KMS-11 (cell line): ENCODE measurements around the gene PRR23C.

ENCODE experiments used
- H2AFZ ChIP-seq: fragments of 200-600 bp; sonication (generic); 2 replicates; pipeline ENCODE4 v1.6.1; 2016; ENCODE audit warnings: antibody characterized with exemption, mixed run types, low read depth
- H3K27ac ChIP-seq: fragments of 200-600 bp; sonication (generic); 2 replicates; pipeline ENCODE4 v1.6.1; 2016; ENCODE audit warnings: mild to moderate bottlenecking, mixed run types
- H3K27me3 ChIP-seq: fragments of 200-600 bp; sonication (generic); 2 replicates; pipeline ENCODE4 v1.6.1; 2017; ENCODE audit warnings: mild to moderate bottlenecking, low read depth, mixed run types, moderate library complexity; ENCODE audit not compliant: insufficient read depth
- H3K36me3 ChIP-seq: fragments of 200-600 bp; sonication (generic); 2 replicates; pipeline ENCODE4 v1.6.1; 2017; ENCODE audit warnings: mild to moderate bottlenecking, mixed run types; ENCODE audit not compliant: insufficient read depth
- H3K4me1 ChIP-seq: fragments of 200-600 bp; sonication (generic); 2 replicates; pipeline ENCODE4 v1.6.1; 2016; ENCODE audit warnings: mild to moderate bottlenecking, low read depth, mixed run types; ENCODE audit not compliant: poor library complexity, severe bottlenecking
- H3K4me2 ChIP-seq: fragments of 200-600 bp; sonication (generic); 2 replicates; pipeline ENCODE4 v1.7.0; 2016; ENCODE audit warnings: mild to moderate bottlenecking, mixed run types
- H3K4me3 ChIP-seq: fragments of 200-600 bp; sonication (generic); IDR thresholded peaks from 2 replicates; pipeline ENCODE4 v1.6.1; 2017; ENCODE audit warnings: low read depth, low read length, mixed read lengths; ENCODE audit not compliant: insufficient read depth
- H3K79me2 ChIP-seq: fragments of 200-600 bp; sonication (generic); 2 replicates; pipeline ENCODE4 v1.6.1; 2016; ENCODE audit warnings: low read depth, mixed run types; ENCODE audit not compliant: insufficient read depth
- H3K9ac ChIP-seq: fragments of 200-600 bp; sonication (generic); 2 replicates; pipeline ENCODE4 v1.6.1; 2016; ENCODE audit warnings: mild to moderate bottlenecking, mixed run types
- H4K20me1 ChIP-seq: fragments of 200-600 bp; sonication (generic); 2 replicates; pipeline ENCODE4 v1.6.1; 2016; ENCODE audit warnings: mild to moderate bottlenecking, mixed run types; ENCODE audit not compliant: insufficient read depth
- CTCF ChIP-seq: fragments of 200-600 bp; sonication (generic); conservative IDR thresholded peaks from 2 replicates; pipeline ENCODE4 v1.6.1; 2017; ENCODE audit warnings: low read depth, mild to moderate bottlenecking, antibody characterized with exemption, low read length, moderate library complexity, mixed read lengths

Gene PRR23C

GRCh38 chr3:139020868-139021234 lies 23.8 kb downstream of the PRR23C start, which contains the start of gene PRR23B:
Gene PRR23B (minus strand): TSS chr3:139020926. CDS start chr3:139020661, 265 bp downstream.
- no peaks in the 10 kb centered on the region for H3K79me2 ChIP-seq
- no peak within 1 kb of the TSS for H3K4me2 ChIP-seq
- H3K4me3 ChIP-seq = no peak within 1 kb of the TSS
- TF ChIP-seq CTCF = peak; percentile 68
- no peaks in the 10 kb centered on the region for H3K36me3 ChIP-seq
- no peak within 1 kb of the TSS for H3K9ac ChIP-seq
- no peak within 1 kb of the TSS for H3K27ac ChIP-seq
- peaks cover 19% of the 10 kb centered on the region for H3K4me1 ChIP-seq
- no peak within 1 kb of the TSS for H2AFZ ChIP-seq
- no peaks in the 10 kb centered on the region for H3K27me3 ChIP-seq
- no peaks in the 10 kb centered on the region for H4K20me1 ChIP-seq

- Histone ChIP-seq H4K20me1 (no peaks in the 10 kb centered on the region), H3K4me3 (no peak overlapping the region), H3K9ac (no peak overlapping the region), H3K4me1 (peaks cover 25% of the 10 kb centered on the region), H3K27me3 (no peaks in the 10 kb centered on the region), H2AFZ (no peak overlapping the region), H3K79me2 (no peaks in the 10 kb centered on the region), H3K27ac (no peak overlapping the region), H3K36me3 (no peaks in the 10 kb centered on the region), H3K4me2 (no peak overlapping the region)
- TF ChIP-seq CTCF = no peak
Measured at GRCh38 chr3:139020036-139020867, 24.4 kb downstream of the PRR23C start.

GRCh38 chr3:139016430-139017048 lies 28.2 kb downstream of the PRR23C start:
- Histone ChIP-seq H3K36me3 (no peaks in the 10 kb centered on the region), H3K4me3 (no peak overlapping the region), H3K27me3 (no peaks in the 10 kb centered on the region), H3K9ac (peak overlapping the region; percentile 41; the same call in 1 of the 2 replicates), H3K79me2 (no peaks in the 10 kb centered on the region), H3K4me2 (peak overlapping the region; percentile 84), H3K27ac (peak overlapping the region; percentile 86), H4K20me1 (no peaks in the 10 kb centered on the region), H3K4me1 (peaks cover 41% of the 10 kb centered on the region), H2AFZ (peak overlapping the region; percentile 29; the same call in 1 of the 2 replicates)
- TF ChIP-seq CTCF = no peak

- no peak within 1 kb of the TSS for H3K4me3 ChIP-seq
- TF ChIP-seq CTCF = no peak
- no peaks in the 10 kb centered on the region for H3K27me3 ChIP-seq
- no peak within 1 kb of the TSS for H3K27ac ChIP-seq
- H3K4me2 ChIP-seq = no peak within 1 kb of the TSS
- no peaks in the 10 kb centered on the region for H3K79me2 ChIP-seq
- H3K9ac ChIP-seq = no peak within 1 kb of the TSS
- H3K36me3 ChIP-seq = no peaks in the 10 kb centered on the region
- H2AFZ ChIP-seq = no peak within 1 kb of the TSS
- no peaks in the 10 kb centered on the region for H3K4me1 ChIP-seq
- no peaks in the 10 kb centered on the region for H4K20me1 ChIP-seq
Measured at GRCh38 chr3:139006051-139006716, 38.5 kb downstream of the PRR23C start, which contains the start of gene PRR23A. Gene PRR23A (minus strand): TSS chr3:139006268. CDS start chr3:139006268, 0 bp downstream.
